GM18498 (cell line): ENCODE data around the gene PTCD2.

Source experiments
- ATAC-seq: cut with Tn5 transposase; IDR thresholded peaks from one replicate; pipeline ENCODE4 v1.9.1; 2021; ENCODE audit warnings: mild to moderate bottlenecking, moderate library complexity; ENCODE audit not compliant: unreplicated experiment

The PTCD2 gene

DNA sequence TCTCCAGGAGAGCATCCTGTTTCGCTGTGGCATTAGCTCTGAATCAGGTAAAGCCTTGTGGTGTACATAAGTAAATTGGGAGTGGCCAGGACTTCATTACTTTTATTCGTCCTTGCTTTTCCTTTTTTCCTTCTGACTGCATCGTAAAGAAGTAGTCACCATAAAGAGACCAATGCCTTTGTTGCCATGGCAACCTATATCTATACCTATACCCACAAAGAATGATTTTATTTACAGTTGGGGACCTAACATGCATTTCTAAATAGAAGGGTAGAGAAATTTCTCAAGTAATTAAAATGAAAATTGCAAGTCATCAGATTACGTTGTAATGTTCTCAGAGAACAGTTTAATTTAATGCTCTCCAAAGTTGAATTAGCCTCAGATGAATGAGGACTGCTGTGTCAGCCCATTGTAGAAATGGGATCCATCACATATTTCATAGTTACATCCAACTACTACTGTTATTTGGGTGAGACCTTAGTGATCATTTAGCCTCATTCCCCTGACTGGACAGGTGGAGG is 18.6 kb downstream of the PTCD2 start:
- ATAC-seq = no peak

GRCh38 chr5:72346398-72346797 is 26.2 kb downstream of the PTCD2 start:
- ATAC-seq = no peak

DNA sequence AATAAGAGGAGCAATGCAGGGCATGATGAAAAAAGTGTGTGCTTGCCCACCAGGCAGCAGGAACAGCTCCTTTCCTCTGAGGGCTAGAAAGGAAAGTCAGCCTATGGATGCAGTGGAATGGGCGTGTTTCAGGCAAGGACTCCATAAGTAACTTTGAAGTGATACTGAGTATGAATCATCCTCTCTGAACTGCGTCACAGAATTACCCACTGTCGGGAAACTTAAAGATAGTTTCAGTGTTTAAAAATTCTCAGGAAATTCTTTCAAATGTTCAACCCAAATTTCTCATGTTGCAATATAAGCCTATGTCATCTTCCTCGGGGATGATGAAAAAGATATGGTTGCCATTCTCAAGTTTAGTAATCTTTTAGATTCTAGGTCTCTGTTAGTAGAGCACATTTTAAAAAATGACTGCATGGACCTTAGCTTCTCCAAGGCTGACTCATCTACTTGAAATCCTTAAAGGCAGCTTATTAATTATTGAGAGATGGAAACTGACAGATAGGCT is 27.7 kb downstream of the PTCD2 start:
- ATAC-seq = no peak

DNA sequence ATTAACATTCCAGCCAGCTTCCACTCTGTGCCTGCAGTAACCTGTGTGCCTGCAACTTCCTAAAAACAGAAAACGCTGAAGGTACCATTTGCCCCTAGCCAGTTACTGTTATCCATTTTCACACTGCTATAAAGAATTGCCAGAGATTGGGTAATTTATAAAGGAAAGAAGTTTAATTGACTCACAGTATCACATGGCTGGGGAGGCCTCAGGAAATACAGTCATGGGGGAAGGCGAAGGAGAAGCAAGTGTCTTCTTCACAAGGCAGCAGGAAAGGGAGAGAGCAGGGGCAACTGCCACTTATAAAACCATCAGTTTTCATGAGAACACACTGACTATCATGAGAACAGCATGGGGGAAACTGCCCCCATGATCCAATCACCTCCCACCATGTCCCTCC is 31.2 kb downstream of the PTCD2 start:
- no peak for ATAC-seq

GRCh38 chr5:72352616-72353015 is 32.4 kb downstream of the PTCD2 start:
- no peak for ATAC-seq

- no peak for ATAC-seq
Measured at GRCh38 chr5:72353046-72353445, 32.9 kb downstream of the PTCD2 start.

- no peak for ATAC-seq
Measured at GRCh38 chr5:72355706-72356299, 35.6 kb downstream of the PTCD2 start.

GRCh38 chr5:72356361-72356760 is 36.2 kb downstream of the PTCD2 start:
- no peak for ATAC-seq

DNA sequence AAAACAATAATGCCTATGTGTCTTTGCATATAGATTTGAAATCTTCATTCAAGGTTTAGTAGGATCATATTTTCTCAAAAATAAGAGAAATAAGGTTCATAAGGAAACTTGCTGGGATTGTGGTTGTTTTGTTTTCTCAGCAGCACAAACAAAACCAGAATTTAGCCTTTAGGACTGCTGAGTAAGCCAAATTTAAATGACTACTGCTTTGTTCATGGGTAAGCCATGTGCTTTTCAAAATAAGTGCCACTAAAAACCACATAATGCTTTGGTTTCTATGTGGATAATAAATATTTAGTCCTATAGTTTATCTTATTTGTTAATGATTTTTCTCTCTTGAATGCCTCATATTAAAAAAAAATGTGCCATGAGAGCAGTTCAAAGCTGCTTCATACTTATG is 38.8 kb downstream of the PTCD2 start:
- ATAC-seq = no peak

- no peak for ATAC-seq
Measured at GRCh38 chr5:72359886-72360285, 39.7 kb downstream of the PTCD2 start.

- no peak for ATAC-seq
Measured at GRCh38 chr5:72363166-72363802, 43.1 kb downstream of the PTCD2 start.

GRCh38 chr5:72364171-72364570 is 44.0 kb downstream of the PTCD2 start:
- no peak for ATAC-seq

GRCh38 chr5:72364951-72365350 is 44.8 kb downstream of the PTCD2 start:
- ATAC-seq = no peak

DNA sequence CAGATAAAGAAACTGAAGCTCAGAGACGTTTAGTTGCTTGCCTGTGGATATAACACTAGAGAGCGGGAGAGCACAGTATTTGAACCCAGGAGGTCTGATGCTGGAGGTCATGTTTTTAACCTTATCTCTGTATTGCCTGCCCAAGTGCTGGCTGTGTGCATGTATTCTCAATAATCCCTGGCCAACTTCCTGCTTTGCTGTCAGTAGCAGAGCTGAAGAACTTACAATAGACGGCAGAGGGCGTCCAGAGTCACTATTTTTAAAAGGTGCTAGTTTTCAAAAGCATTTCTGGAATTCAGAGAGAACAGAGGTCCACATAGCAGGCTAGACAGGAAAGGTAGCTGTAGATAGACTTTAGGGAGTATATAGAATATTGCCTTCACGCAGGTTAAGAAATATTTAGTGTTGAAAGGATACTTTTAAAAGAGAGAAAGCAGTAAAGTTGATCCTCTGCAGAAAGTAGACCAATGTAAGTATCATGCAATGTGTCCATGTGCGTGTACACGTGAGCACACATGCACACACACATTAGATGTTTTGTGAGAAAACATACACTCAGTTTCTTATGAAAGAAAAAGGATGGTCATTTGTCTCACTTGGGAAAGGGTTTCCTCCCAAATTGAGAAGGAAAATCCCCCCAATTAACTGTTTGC is 46.3 kb downstream of the PTCD2 start:
- peak; percentile 88 for ATAC-seq

GRCh38 chr5:72368271-72368670 is 48.1 kb downstream of the PTCD2 start:
- ATAC-seq = no peak

- no peak for ATAC-seq
Measured at GRCh38 chr5:72369301-72369700, 49.1 kb downstream of the PTCD2 start.

DNA sequence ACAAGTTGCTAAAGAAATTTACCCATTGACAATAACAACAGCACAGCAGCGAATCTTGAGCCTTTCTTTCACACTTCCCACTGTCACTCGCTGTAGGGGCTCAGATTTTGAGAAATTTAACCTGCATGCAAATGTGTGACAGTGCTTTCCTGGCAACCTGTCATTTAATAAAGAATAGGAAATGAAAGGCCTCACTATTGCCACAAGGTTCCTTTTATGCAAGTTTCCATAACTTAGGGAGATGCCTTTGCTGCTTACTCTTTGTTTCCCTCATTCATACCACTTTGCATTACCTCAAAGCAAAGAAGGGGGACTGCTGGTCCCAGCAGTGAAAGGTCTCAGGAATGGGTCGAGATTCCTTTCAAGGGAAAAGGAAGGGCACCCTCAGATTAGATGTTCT is 49.5 kb downstream of the PTCD2 start:
- no peak for ATAC-seq

- ATAC-seq = no peak
Measured at GRCh38 chr5:72372331-72372730, 52.2 kb downstream of the PTCD2 start.

- no peak for ATAC-seq
Measured at GRCh38 chr5:72372923-72373322, 52.8 kb downstream of the PTCD2 start.

- no peak for ATAC-seq
Measured at GRCh38 chr5:72374844-72375243, 54.7 kb downstream of the PTCD2 start.

DNA sequence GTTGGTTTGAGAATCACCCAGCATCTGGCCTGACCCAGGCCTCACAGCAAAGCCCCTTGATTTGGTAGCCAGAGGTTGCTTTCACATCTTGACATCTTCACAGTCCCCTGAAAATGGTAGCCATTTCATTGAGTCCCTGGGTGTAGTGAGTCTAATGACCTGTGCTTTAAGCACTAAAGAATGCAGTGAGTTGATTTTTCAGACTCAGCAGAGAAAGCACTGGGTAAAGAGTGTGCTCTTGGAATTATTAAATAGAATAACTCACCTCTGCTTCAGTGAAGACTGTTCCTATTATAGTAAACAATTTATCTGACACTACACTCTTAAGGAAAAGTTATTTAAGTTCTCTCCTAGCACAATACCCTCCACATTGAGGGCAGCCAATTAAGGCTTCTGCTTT is 56.2 kb downstream of the PTCD2 start:
- no peak for ATAC-seq
